GM12892 (cell line): Measurements from ENCODE around the gene DNMT3B.

ENCODE experiments used
- POLR2A ChIP-seq: IDR thresholded peaks from 2 replicates; pipeline ENCODE4 v1.6.1; 2011; ENCODE audit warnings: low read depth, low read length, control low read depth
- POLR2AphosphoS5 ChIP-seq: IDR thresholded peaks from 2 replicates; pipeline ENCODE4 v1.6.1; 2011; ENCODE audit warnings: low read depth, low read length, control low read depth

GRCh38 chr20:32753731-32754130, 8.5 kb upstream of the DNMT3B start:
- no peak for TF ChIP-seq POLR2AphosphoS5
- TF ChIP-seq POLR2A = no peak
